NCI-H345 treated with DMSO at 0.1 percent for 48 hours (cell line): ENCODE data around the gene ADAMTSL4.
A peak's percentile ranks its signal among the peaks of the same experiment; 100 is the strongest.
"Not testable (repeated sequence)": the region's sequence is repeated elsewhere in the genome, so short reads cannot be mapped to it uniquely, and the experiment has no call there.

ENCODE experiments used
- DNase-seq: peaks from one replicate; lab custom pipeline; 2025; ENCODE audit not compliant: unreplicated experiment; lab: John Stamatoyannopoulos, UW

The ADAMTSL4 gene

GRCh38 chr1:150555198-150555970 lies 6.2 kb downstream of the ADAMTSL4 start:
- DNase-seq = no peak

GRCh38 chr1:150555971-150556865 lies 7.0 kb downstream of the ADAMTSL4 start:
- DNase-seq = no peak

DNA sequence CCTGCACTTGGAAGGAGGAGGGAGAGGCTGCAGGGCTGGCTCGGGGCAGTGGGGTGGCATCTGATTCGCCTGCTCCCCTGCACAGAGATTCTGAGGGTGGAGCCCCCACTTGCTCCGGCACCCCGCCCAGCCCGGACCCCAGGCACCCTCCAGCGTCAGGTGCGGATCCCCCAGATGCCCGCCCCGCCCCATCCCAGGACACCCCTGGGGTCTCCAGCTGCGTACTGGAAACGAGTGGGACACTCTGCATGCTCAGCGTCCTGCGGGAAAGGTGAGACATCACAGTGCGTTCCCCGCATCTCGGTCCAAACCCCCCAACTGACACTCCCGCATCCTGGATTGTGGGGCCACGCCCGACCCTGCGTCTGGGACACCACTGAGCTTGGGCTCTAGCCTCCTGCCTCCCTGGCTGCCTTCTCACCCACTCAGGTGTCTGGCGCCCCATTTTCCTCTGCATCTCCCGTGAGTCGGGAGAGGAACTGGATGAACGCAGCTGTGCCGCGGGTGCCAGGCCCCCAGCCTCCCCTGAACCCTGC lies 7.9 kb downstream of the ADAMTSL4 start:
- no peak for DNase-seq

- DNase-seq = no peak
Observed at GRCh38 chr1:150557813-150558212, 8.6 kb downstream of the ADAMTSL4 start.

GRCh38 chr1:150558303-150558704 lies 9.1 kb downstream of the ADAMTSL4 start:
- no peak for DNase-seq

GRCh38 chr1:150558761-150559655 lies 9.8 kb downstream of the ADAMTSL4 start:
- DNase-seq = no peak

DNA sequence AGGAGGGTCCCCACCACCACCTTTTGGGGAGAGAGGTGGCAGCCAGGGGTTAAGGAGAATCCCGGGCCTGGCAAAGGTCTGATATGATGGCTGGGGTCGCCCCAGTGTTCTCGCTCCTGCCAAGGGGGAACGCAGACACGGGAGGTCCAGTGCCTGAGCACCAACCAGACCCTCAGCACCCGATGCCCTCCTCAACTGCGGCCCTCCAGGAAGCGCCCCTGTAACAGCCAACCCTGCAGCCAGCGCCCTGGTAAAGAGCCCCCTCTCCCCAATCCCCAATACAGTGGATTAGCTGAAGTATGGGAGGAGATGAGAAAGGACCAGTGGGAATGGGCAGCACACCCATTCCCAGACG lies 10.4 kb downstream of the ADAMTSL4 start:
- DNase-seq = no peak

DNA sequence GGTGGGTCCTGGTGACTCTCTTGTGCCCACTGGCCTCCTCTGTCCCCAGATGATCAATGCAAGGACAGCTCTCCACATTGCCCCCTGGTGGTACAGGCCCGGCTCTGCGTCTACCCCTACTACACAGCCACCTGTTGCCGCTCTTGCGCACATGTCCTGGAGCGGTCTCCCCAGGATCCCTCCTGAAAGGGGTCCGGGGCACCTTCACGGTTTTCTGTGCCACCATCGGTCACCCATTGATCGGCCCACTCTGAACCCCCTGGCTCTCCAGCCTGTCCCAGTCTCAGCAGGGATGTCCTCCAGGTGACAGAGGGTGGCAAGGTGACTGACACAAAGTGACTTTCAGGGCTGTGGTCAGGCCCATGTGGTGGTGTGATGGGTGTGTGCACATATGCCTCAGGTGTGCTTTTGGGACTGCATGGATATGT lies 10.8 kb downstream of the ADAMTSL4 start:
- DNase-seq = peak; percentile 77

DNA sequence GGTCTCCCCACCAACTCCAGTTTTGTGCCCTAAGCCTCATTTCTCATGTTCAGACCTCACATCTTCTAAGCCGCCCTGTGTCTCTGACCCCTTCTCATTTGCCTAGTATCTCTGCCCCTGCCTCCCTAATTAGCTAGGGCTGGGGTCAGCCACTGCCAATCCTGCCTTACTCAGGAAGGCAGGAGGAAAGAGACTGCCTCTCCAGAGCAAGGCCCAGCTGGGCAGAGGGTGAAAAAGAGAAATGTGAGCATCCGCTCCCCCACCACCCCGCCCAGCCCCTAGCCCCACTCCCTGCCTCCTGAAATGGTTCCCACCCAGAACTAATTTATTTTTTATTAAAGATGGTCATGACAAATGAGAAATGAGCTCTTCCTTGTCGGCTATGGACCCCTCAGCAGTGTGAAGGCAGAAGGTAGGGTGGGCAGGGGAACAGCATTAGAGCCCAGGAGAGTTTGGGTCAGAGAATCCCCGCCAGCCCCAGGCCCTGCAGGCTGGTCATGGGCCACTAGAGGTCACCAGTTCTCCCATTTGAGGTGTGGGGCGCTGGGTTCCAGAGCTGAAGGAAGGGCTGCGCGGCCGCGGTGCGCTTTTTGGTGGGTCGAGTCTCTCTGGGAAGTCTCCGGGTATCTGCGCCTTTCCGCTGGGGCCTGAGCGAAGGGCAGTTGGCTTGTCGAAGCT lies 11.5 kb downstream of the ADAMTSL4 start:
- peak; percentile 97 for DNase-seq

DNA sequence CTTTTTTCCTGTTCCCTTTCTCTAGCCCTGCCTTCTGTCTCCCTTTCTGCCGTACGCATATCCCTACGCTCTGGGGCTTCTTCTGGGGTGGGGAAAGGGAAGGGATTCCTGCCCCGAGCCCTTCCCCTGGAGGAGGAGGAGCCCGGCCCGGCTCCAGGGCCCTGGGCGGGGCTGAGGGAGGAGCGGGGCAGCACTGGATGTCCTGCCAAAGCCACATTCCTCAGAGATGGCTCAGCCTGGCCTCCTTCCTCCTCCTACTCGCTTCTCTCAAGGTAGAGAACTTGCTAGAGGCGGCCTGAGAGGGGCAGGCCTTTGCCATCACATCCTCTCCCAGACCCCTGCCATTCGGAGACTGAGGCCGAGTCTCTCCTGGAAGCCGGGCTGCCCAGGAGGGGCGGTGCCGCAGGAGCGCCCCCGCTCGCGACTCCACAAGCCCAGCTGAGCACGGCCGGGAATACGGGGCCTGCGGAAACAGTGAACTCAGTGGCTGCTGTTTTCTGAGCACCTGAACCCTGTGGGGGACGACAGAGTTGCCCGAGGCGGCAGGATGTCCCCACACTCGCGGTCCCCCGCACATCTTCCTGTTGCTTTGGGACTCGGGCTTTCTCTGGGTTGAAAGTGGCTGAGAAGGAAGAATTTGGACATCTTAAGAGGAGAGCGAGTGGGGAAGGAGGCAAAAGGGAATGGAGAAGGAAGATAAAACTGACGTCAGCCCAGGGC lies 12.2 kb downstream of the ADAMTSL4 start:
- peak; percentile 97 for DNase-seq

- DNase-seq = peak; percentile 69
Observed at GRCh38 chr1:150561974-150562445, 12.8 kb downstream of the ADAMTSL4 start.

DNA sequence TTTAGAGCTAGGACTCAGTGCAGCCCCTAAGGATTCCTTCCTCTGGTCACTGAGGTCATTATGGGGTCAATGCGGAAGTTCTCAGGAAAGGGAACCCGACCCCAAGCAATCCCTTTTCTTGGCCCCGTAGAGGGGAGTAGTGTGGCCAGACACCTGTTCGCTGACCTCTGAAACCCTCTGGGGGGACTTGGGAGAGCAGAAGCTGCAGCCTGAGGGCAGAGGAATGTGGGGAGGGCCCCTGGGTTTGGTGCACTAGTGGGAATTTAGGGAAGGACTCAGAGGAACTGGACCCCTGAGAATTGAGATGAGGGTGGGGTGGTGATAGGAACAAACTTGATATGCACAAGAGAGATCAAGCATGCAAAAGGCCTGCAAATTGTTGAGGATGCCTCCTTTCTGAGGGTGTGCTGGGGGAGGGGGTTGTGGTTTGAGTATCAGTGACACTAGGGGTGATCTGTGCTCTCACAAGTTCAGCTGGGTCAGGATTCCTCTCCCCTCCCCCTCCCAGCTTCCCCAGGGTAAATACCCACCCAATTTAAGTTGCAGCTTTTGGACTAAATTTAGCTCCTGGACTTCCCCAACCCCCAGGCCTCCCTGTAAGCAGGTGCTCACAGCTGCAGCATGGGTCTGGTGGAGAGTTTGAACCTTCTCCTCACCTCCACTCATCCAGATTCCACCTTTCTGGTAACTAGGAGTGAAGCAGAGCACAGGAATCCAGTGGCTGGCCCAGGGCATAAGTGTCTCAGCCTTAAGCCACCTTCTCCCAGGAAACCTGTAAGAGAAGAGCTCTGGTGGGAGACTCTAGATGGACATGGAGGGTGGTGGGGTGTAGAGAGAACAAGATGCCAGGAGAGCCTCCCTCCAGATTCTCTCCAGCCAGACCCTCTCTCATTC lies 13.5 kb downstream of the ADAMTSL4 start:
- DNase-seq = no peak

- no peak for DNase-seq
Observed at GRCh38 chr1:150563340-150564038, 14.3 kb downstream of the ADAMTSL4 start.

DNA sequence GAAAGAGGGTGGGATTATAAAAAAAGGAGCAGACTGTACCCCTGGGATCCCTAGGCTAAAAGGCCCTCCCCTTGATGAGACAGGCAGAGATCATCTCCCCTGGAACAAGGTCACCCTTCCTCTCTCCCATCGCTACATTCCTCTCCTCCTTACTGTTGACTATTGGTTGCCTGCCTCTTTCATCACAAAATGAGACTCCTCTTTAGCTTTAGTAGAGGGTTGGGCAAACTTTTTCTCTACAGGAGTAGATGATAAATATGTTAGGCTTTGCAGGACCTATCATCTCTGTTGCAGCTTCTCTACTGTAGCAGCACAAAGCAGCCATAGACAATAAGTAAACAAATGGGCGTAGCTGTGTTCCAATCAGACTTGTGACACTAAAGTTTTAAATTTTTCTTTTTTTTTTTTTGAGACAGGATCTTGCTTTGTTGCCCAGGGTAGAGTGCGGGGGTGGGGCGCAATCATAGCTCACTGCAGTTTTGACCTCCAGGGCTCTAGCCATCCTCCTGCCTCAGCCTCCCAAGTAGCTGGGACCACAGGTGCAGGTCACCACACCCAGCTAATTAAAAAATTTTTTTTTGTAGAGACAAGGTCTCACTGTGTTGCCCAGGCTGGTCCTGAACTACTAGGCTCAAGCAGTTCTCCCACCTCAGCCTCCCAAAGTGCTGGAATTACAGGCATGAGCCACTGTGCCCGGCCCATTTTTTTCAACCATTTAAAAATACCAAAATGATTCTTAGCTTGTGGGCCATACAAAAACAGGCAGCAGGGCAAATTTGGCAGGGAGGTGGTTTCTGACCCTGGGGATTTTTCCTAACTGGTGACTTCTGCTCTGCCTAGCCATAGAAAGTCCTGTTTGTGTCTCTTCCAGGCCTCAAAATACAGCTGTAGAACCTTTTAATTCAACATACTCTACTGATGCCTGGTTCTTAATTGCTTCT lies 15.1 kb downstream of the ADAMTSL4 start:
- DNase-seq = no peak

DNA sequence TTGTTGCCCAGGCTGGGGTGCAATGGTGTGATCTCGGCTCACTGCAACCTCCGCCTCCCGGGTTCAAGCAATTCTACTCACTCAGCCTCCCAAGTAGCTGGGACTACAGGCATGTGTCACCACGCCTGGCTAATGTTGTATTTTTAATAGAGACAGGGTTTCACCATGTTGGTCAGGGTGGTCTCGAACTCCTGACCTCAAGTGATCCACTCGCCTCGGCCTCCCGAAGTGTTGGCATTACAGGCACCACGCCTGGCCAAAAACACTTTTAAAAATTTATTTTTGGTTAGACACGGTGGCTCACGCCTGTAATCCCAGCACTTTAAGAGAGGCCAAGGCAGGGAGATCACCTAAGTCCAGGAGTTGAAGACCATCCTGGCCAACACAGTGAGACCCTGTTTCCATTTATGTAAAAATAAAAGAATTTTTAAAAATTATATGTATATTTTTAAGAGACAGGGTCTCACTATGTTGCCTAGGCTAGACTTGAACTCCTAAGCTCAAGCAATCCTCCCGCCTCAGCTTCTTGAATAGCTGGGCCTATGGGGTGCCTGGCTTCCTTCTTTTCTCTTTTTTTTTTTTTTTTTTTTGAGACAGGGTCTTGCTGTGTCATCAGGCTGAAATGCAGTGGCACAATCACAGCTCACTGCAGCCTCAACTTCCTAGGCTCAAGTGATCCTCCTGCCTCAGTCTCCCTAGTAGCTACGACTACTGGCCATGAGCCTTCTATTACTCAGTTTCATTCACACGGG lies 16.2 kb downstream of the ADAMTSL4 start:
- DNase-seq = not testable (repeated sequence)
